HEK293 (cell line): ENCODE data around the gene ALDH9A1.
A peak's percentile ranks its signal among the peaks of the same experiment; 100 is the strongest.

Experiments
- GLI4 ChIP-seq: fragments of 450-650 bp; formaldehyde crosslinking; IDR thresholded peaks from 2 replicates; pipeline ENCODE4 v1.5.1; 2016; ENCODE audit warnings: missing biosample characterization, missing genetic modification characterization
- KLF17 ChIP-seq: fragments of 450-650 bp; formaldehyde crosslinking; IDR thresholded peaks from 2 replicates; pipeline ENCODE4 v1.5.1; 2016; ENCODE audit warnings: missing biosample characterization, missing genetic modification characterization
- KLF8 ChIP-seq: fragments of 450-650 bp; formaldehyde crosslinking; IDR thresholded peaks from 2 replicates; pipeline ENCODE4 v1.5.1; 2016; ENCODE audit warnings: missing biosample characterization, missing genetic modification characterization
- REPIN1 ChIP-seq: fragments of 450-650 bp; formaldehyde crosslinking; IDR thresholded peaks from 2 replicates; pipeline ENCODE4 v1.5.1; 2017; ENCODE audit warnings: missing biosample characterization, missing genetic modification characterization, low read depth
- SP7 ChIP-seq: fragments of 450-650 bp; formaldehyde crosslinking; IDR thresholded peaks from 2 replicates; pipeline ENCODE4 v1.5.1; 2016; ENCODE audit warnings: missing biosample characterization, missing genetic modification characterization
- ZBTB17 ChIP-seq: fragments of 450-650 bp; formaldehyde crosslinking; IDR thresholded peaks from 2 replicates; pipeline ENCODE4 v1.5.1; 2016; ENCODE audit warnings: missing biosample characterization, missing genetic modification characterization
- ZBTB48 ChIP-seq: fragments of 450-650 bp; formaldehyde crosslinking; IDR thresholded peaks from 2 replicates; pipeline ENCODE4 v1.5.1; 2016; ENCODE audit warnings: missing biosample characterization, missing genetic modification characterization
- ZBTB7A ChIP-seq: fragments of 450-650 bp; formaldehyde crosslinking; IDR thresholded peaks from 2 replicates; pipeline ENCODE4 v1.5.1; 2016; ENCODE audit warnings: low read depth, missing biosample characterization, missing genetic modification characterization
- ZNF114 ChIP-seq: fragments of 450-650 bp; formaldehyde crosslinking; IDR thresholded peaks from 2 replicates; pipeline ENCODE4 v1.5.0; 2017; ENCODE audit warnings: missing biosample characterization, missing genetic modification characterization
- ZNF132 ChIP-seq: fragments of 450-650 bp; formaldehyde crosslinking; IDR thresholded peaks from 2 replicates; pipeline ENCODE4 v1.5.1; 2017; ENCODE audit warnings: missing biosample characterization, missing genetic modification characterization, borderline replicate concordance
- ZNF211 ChIP-seq: fragments of 450-650 bp; formaldehyde crosslinking; IDR thresholded peaks from 2 replicates; pipeline ENCODE4 v1.5.1; 2016; ENCODE audit warnings: low read depth, missing biosample characterization, missing genetic modification characterization
- ZNF341 ChIP-seq: fragments of 450-650 bp; formaldehyde crosslinking; IDR thresholded peaks from 2 replicates; pipeline ENCODE4; 2016; ENCODE audit warnings: low read depth, missing biosample characterization, missing genetic modification characterization
- ZNF391 ChIP-seq: fragments of 450-650 bp; formaldehyde crosslinking; IDR thresholded peaks from 2 replicates; pipeline ENCODE4 v1.5.1; 2016; ENCODE audit warnings: low read depth, missing biosample characterization, missing genetic modification characterization, borderline replicate concordance
- ZNF580 ChIP-seq: fragments of 450-650 bp; formaldehyde crosslinking; IDR thresholded peaks from 2 replicates; pipeline ENCODE4 v1.5.1; 2016; ENCODE audit warnings: missing biosample characterization, missing genetic modification characterization
- ZNF600 ChIP-seq: fragments of 450-650 bp; formaldehyde crosslinking; IDR thresholded peaks from 2 replicates; pipeline ENCODE4 v1.5.1; 2016; ENCODE audit warnings: missing biosample characterization, missing genetic modification characterization
- ZNF639 ChIP-seq: fragments of 450-650 bp; formaldehyde crosslinking; IDR thresholded peaks from 2 replicates; pipeline ENCODE4 v1.5.1; 2016; ENCODE audit warnings: missing biosample characterization, missing genetic modification characterization
- TF ChIP-seq, protein P1 (sequence below): fragments of 450-650 bp; formaldehyde crosslinking; IDR thresholded peaks from 2 replicates; pipeline ENCODE4 v1.5.1; 2016; ENCODE audit warnings: missing biosample characterization, missing genetic modification characterization
- TF ChIP-seq, protein P2 (sequence below): fragments of 450-650 bp; formaldehyde crosslinking; IDR thresholded peaks from 2 replicates; pipeline ENCODE4 v1.5.1; 2017; ENCODE audit warnings: missing biosample characterization, mild to moderate bottlenecking, missing genetic modification characterization, moderate library complexity
- TF ChIP-seq, protein P3 (sequence below): fragments of 450-650 bp; formaldehyde crosslinking; optimal IDR thresholded peaks from 2 replicates; pipeline ENCODE3; 2016; ENCODE audit warnings: missing biosample characterization, mild to moderate bottlenecking, missing genetic modification characterization

The ALDH9A1 gene

GRCh38 chr1:165697881-165698760 is at the start of gene ALDH9A1 (continued):
- peak; percentile 94 for TF ChIP-seq ZBTB17 (tag by site-specific recombination)
- peak; percentile 91 for TF ChIP-seq ZNF580 (tag by site-specific recombination)
- peak; percentile 98 for TF ChIP-seq ZNF600
- TF ChIP-seq, protein P1, sequence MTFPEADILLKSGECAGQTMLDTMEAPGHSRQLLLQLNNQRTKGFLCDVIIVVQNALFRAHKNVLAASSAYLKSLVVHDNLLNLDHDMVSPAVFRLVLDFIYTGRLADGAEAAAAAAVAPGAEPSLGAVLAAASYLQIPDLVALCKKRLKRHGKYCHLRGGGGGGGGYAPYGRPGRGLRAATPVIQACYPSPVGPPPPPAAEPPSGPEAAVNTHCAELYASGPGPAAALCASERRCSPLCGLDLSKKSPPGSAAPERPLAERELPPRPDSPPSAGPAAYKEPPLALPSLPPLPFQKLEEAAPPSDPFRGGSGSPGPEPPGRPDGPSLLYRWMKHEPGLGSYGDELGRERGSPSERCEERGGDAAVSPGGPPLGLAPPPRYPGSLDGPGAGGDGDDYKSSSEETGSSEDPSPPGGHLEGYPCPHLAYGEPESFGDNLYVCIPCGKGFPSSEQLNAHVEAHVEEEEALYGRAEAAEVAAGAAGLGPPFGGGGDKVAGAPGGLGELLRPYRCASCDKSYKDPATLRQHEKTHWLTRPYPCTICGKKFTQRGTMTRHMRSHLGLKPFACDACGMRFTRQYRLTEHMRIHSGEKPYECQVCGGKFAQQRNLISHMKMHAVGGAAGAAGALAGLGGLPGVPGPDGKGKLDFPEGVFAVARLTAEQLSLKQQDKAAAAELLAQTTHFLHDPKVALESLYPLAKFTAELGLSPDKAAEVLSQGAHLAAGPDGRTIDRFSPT (tag by site-specific recombination), result no peak
- TF ChIP-seq ZNF341 (tag by site-specific recombination), result peak; percentile 50
- peak; percentile 71 for TF ChIP-seq SP7 (tag by site-specific recombination)
- 0 out of 2 replicates have a peak, but pooled peaks have one; percentile 43 for TF ChIP-seq GLI4
- TF ChIP-seq ZNF114 (tag by site-specific recombination), result no peak
- TF ChIP-seq REPIN1 (tag by site-specific recombination), result peak; percentile 63; the same call in 1 of the 2 replicates
- peak; percentile 41; the same call in 1 of the 2 replicates for TF ChIP-seq ZBTB48
- no peak for TF ChIP-seq ZNF211
- peak; percentile 29; the same call in 1 of the 2 replicates for TF ChIP-seq ZBTB7A
- TF ChIP-seq KLF17 (tag by site-specific recombination), result peak; percentile 30; the same call in 1 of the 2 replicates
- TF ChIP-seq, protein P2, sequence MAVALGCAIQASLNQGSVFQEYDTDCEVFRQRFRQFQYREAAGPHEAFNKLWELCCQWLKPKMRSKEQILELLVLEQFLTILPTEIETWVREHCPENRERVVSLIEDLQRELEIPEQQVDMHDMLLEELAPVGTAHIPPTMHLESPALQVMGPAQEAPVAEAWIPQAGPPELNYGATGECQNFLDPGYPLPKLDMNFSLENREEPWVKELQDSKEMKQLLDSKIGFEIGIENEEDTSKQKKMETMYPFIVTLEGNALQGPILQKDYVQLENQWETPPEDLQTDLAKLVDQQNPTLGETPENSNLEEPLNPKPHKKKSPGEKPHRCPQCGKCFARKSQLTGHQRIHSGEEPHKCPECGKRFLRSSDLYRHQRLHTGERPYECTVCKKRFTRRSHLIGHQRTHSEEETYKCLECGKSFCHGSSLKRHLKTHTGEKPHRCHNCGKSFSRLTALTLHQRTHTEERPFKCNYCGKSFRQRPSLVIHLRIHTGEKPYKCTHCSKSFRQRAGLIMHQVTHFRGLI (tag by site-specific recombination), result 0 out of 2 replicates have a peak, but pooled peaks have one; percentile 18
- peak; percentile 63 for TF ChIP-seq KLF8 (tag by site-specific recombination)
- TF ChIP-seq ZNF639 (tag by site-specific recombination), result no peak; the same call in none of the 2 replicates
- TF ChIP-seq ZNF132 (tag by site-specific recombination), result no peak
- peak; percentile 62; the same call in 1 of the 2 replicates for TF ChIP-seq ZNF391 (tag by site-specific recombination)
- TF ChIP-seq, protein P3, sequence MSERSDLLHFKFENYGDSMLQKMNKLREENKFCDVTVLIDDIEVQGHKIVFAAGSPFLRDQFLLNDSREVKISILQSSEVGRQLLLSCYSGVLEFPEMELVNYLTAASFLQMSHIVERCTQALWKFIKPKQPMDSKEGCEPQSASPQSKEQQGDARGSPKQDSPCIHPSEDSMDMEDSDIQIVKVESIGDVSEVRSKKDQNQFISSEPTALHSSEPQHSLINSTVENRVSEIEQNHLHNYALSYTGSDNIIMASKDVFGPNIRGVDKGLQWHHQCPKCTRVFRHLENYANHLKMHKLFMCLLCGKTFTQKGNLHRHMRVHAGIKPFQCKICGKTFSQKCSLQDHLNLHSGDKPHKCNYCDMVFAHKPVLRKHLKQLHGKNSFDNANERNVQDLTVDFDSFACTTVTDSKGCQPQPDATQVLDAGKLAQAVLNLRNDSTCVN (tag by site-specific recombination), result peak; percentile 76
